SIG-M5 (cell line): ENCODE measurements around the gene WWOX.

Experiments used
- DNase-seq: peaks from one replicate; lab custom pipeline; 2025; lab: John Stamatoyannopoulos, UW

WWOX gene

GRCh38 chr16:78271981-78272380 lies 172.5 kb downstream of the WWOX start:
- DNase-seq = no peak

GRCh38 chr16:78274771-78275170 lies 175.3 kb downstream of the WWOX start:
- no peak for DNase-seq

- DNase-seq = no peak
Measured at GRCh38 chr16:78275420-78275819, 176.0 kb downstream of the WWOX start.

- DNase-seq = no peak
Measured at GRCh38 chr16:78277321-78278055, 178.0 kb downstream of the WWOX start.

- no peak for DNase-seq
Measured at GRCh38 chr16:78278056-78278450, 178.6 kb downstream of the WWOX start.

- DNase-seq = no peak
Measured at GRCh38 chr16:78281115-78281514, 181.7 kb downstream of the WWOX start.

GRCh38 chr16:78283548-78284251 lies 184.2 kb downstream of the WWOX start:
- DNase-seq = no peak

- no peak for DNase-seq
Measured at GRCh38 chr16:78284326-78284725, 184.9 kb downstream of the WWOX start.

GRCh38 chr16:78284957-78285434 lies 185.5 kb downstream of the WWOX start:
- no peak for DNase-seq

GRCh38 chr16:78285437-78285922 lies 186.0 kb downstream of the WWOX start:
- DNase-seq = no peak

- DNase-seq = no peak
Measured at GRCh38 chr16:78286065-78286464, 186.6 kb downstream of the WWOX start.

GRCh38 chr16:78288888-78289287 lies 189.4 kb downstream of the WWOX start:
- DNase-seq = no peak

GRCh38 chr16:78289373-78289772 lies 189.9 kb downstream of the WWOX start:
- no peak for DNase-seq

GRCh38 chr16:78289844-78290277 lies 190.4 kb downstream of the WWOX start:
- DNase-seq = no peak

GRCh38 chr16:78290395-78290794 lies 190.9 kb downstream of the WWOX start:
- no peak for DNase-seq

- no peak for DNase-seq
Measured at GRCh38 chr16:78290872-78291591, 191.6 kb downstream of the WWOX start.

GRCh38 chr16:78291604-78292003 lies 192.2 kb downstream of the WWOX start:
- no peak for DNase-seq

GRCh38 chr16:78292086-78292843 lies 192.8 kb downstream of the WWOX start:
- no peak for DNase-seq

- DNase-seq = no peak
Measured at GRCh38 chr16:78292844-78293380, 193.5 kb downstream of the WWOX start.

GRCh38 chr16:78294538-78295225 lies 195.2 kb downstream of the WWOX start:
- DNase-seq = no peak
